ENCODE data around the gene COQ4. TPM values are rescaled to one million over a fixed set of nuclear protein-coding genes. Genes with fewer than 3 reads are reported as not detected.

The COQ4 gene
- polyA plus RNA-seq, 1 of the 3 experiments (the other 2 are of a cell fraction): 57.2 TPM

- ChIA-PET POLR2A (interaction anchor here (0.8 kb wide), 1 partner anchor 9 kb away, joined by 3 read pairs; no protein-coding TSS in a partner anchor), CTCF (interaction anchor here (1.2 kb wide), 1 partner anchor 17 kb away, joined by 8 read pairs; no protein-coding TSS in a partner anchor)
- Histone ChIP-seq H3F3A (replicated peaks; ENCODE audit: insufficient read depth) (no peaks in the 10 kb centered on the region), H3K27ac (ENCODE audit: low read depth in 2 of 2, low read length in 1 of 2) (no peak overlapping the region), H3K79me2 (ENCODE audit: insufficient read depth) (peaks cover 54% of the 10 kb centered on the region), H3K27me3 (ENCODE audit: insufficient read depth) (no peaks in the 10 kb centered on the region), H3K9ac (peak overlapping the region; percentile 75; the same call in 1 of the 2 replicates), H3K4me3 (ENCODE audit: low read depth in 2 of 2, low read length in 1 of 2) (peak overlapping the region in 1 of 2 experiments; percentile 96; a peak in 1 of 4 replicates), H3K36me3 (replicated peaks in 1 of 2; ENCODE audit: control insufficient read depth in 1 of 2, insufficient read depth in 2 of 2, low read length in 1 of 2) (peaks cover 17 to 20% of the 10 kb centered on the region in 2 experiments), H3K4me2 (peak overlapping the region; percentile 99; the same call in 1 of the 2 replicates), H3K9me3 (no peaks in the 10 kb centered on the region), H3K9me2 (no peaks in the 10 kb centered on the region), H3K4me1 (ENCODE audit: control insufficient read depth in 1 of 2, insufficient read depth in 2 of 2, low read depth in 1 of 2, low read length in 1 of 2) (peaks cover 11% of the 10 kb centered on the region in 2 experiments; a peak in 3 of 4 replicates), H2AFZ (ENCODE audit: low read depth) (no peak overlapping the region), H4K20me1 (ENCODE audit: insufficient read depth) (0 out of 2 replicates have a peak, but pooled peaks cover 4% of the 10 kb centered on the region)
- no peak for DNase-seq
- TF ChIP-seq FOXJ3 (CRISPR knock-in tag; IDR thresholded peaks at IDR 0.05) (no peak), CTCF (IDR thresholded peaks at IDR 0.05) (no peak), TAF1 (IDR thresholded peaks at IDR 0.05; ENCODE audit: borderline replicate concordance, low read depth, low read length) (no peak), JUND (IDR thresholded peaks at IDR 0.05) (no peak), USF2 (IDR thresholded peaks at IDR 0.05; ENCODE audit: borderline replicate concordance, low read depth, low read length) (no peak), PBX3 (IDR thresholded peaks at IDR 0.05) (no peak), TEAD4 (IDR thresholded peaks at IDR 0.05; ENCODE audit: borderline replicate concordance, insufficient read depth) (no peak), USF1 (IDR thresholded peaks at IDR 0.05; ENCODE audit: borderline replicate concordance, low read depth) (no peak), ELF1 (IDR thresholded peaks at IDR 0.05) (no peak), MEF2A (IDR thresholded peaks at IDR 0.05; ENCODE audit: borderline replicate concordance, low read depth) (no peak), IRF3 (IDR thresholded peaks at IDR 0.05; ENCODE audit: low read depth, low read length) (no peak), FOSL2 (IDR thresholded peaks at IDR 0.05; ENCODE audit: borderline replicate concordance, low read depth) (no peak), MAX (IDR thresholded peaks at IDR 0.05; ENCODE audit: low read depth) (no peak), EP300 (IDR thresholded peaks at IDR 0.05; ENCODE audit: borderline replicate concordance in 1 of 2, low read depth in 1 of 2, low read length in 1 of 2) (no peak), ZBTB33 (IDR thresholded peaks at IDR 0.05; ENCODE audit: borderline replicate concordance, low read depth) (no peak), CHD2 (IDR thresholded peaks at IDR 0.05; ENCODE audit: low read length, partially characterized antibody) (no peak), RCOR1 (IDR thresholded peaks at IDR 0.05; ENCODE audit: low read length) (no peak), SIN3A (IDR thresholded peaks at IDR 0.05; ENCODE audit: borderline replicate concordance, low read depth, low read length) (no peak), RFX5 (IDR thresholded peaks at IDR 0.05; ENCODE audit: low read length) (no peak)
- 100% methylated on average over 1 of the region's 1 CpG for WGBS (ENCODE audit: low lambda C conversion rate)
These were observed 1.8 kb downstream of the COQ4 start for GRCh38 chr9:128324401-128324800.

Data from SK-N-SH (cell line).